Measurements from ENCODE around the gene ZNF710. TPM values are rescaled to one million over a fixed set of nuclear protein-coding genes. Genes with fewer than 3 reads are reported as not detected.

ZNF710 gene
- total RNA-seq, 1 donor from 2014 or later = 129 TPM

DNA sequence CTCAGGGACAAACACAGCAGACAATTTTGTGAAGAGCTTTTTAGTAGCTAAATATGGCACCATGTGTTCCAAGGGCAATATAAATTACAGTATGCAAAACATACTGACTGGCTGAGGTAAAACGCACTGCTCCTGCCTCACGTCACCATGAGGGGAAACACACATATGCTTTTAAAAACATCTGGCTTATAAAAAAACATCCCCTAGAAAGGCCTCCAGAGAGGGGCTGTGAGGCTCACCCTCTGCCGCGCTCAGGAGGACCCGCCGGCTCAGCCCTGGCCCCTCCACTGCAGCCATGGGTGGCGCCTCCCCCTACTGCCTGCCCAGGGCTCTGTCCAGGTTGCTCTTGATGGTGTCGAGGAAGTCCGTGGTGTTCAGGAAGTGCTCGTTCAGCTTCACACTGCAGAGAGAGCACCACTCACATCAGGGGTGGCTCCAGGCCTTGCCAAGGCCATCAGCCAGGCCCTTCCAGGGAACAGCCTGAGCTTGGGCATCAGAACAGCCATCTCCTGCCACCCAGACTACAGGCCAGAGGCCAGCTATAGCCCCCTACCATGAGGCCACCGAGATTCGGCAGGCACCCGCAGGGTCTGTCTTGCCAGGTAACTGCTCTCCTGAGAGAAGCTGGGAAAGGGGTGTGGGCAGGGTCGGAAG lies 83.0 kb downstream of the ZNF710 start:
- no peak overlapping the region for H3K4me3 Mint-ChIP-seq (ENCODE audit: unreplicated experiment)
- TF ChIP-seq, protein P1, sequence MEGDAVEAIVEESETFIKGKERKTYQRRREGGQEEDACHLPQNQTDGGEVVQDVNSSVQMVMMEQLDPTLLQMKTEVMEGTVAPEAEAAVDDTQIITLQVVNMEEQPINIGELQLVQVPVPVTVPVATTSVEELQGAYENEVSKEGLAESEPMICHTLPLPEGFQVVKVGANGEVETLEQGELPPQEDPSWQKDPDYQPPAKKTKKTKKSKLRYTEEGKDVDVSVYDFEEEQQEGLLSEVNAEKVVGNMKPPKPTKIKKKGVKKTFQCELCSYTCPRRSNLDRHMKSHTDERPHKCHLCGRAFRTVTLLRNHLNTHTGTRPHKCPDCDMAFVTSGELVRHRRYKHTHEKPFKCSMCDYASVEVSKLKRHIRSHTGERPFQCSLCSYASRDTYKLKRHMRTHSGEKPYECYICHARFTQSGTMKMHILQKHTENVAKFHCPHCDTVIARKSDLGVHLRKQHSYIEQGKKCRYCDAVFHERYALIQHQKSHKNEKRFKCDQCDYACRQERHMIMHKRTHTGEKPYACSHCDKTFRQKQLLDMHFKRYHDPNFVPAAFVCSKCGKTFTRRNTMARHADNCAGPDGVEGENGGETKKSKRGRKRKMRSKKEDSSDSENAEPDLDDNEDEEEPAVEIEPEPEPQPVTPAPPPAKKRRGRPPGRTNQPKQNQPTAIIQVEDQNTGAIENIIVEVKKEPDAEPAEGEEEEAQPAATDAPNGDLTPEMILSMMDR (IDR thresholded peaks at IDR 0.05; ENCODE audit: unreplicated experiment) = no peak
- H3K9me3 Mint-ChIP-seq (ENCODE audit: unreplicated experiment) = no peaks in the 10 kb centered on the region
- H3K27me3 Mint-ChIP-seq (ENCODE audit: unreplicated experiment) = peaks cover 8% of the 10 kb centered on the region
- peaks cover 25% of the 10 kb centered on the region for H3K4me1 Mint-ChIP-seq (ENCODE audit: unreplicated experiment)
- peaks cover 34% of the 10 kb centered on the region for H3K36me3 Mint-ChIP-seq (ENCODE audit: low read depth, unreplicated experiment)
- H3K27ac Mint-ChIP-seq (ENCODE audit: unreplicated experiment) = no peak overlapping the region
- no peak for DNase-seq (ENCODE audit: low spot score)

DNA sequence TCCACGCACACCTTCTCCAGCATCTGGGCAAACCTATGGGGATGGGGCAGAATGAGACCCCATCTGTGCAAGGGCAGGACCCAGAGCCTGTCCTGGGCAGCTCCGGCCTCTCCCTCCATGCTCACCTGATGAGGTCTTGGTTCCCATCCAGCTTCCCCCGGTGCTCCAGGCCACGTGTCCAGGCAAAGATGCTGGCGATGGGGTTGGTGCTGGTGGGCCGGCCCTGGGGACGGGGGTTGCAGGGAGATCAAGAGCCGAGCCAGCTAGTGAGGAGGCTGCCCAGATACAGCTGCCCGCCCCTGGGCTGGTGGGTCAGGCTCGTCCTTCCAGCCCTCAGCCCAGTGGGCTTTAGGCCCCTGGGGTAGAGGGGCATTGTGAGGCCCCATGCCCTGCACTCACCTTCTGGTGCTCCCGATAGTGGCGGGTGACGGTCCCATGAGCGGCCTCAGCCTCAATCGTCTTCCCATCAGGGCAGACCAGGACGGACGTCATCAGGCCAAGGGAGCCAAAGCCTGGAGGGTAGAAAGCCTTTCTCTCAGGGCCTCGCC lies 83.8 kb downstream of the ZNF710 start:
- no peak overlapping the region for H3K27ac Mint-ChIP-seq (ENCODE audit: unreplicated experiment)

DNA sequence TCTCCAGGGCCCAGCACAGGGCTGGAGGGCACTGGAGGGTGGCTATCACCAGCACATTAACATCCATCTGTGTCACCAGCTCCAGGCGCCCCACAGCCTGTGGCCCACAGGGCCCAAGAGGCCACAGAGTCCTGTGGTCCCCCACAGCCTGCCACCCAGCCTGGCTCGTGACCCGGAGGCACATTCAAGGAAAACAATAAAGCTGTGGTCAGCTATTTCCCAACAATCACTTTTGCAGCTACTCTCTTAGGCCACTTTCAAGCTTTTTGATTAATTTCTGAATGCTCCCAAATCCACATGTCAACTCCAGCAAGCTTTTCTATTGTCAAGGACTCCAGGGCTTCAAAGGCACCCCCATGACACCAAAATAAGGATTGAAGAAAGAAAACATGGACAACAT lies 84.4 kb downstream of the ZNF710 start:
- Mint-ChIP-seq H3K9me3 (ENCODE audit: unreplicated experiment) (no peaks in the 10 kb centered on the region), H3K27me3 (ENCODE audit: unreplicated experiment) (peaks cover 10% of the 10 kb centered on the region), H3K4me1 (ENCODE audit: unreplicated experiment) (peaks cover 25% of the 10 kb centered on the region), H3K27ac (ENCODE audit: unreplicated experiment) (no peak overlapping the region), H3K36me3 (ENCODE audit: low read depth, unreplicated experiment) (peaks cover 42% of the 10 kb centered on the region), H3K4me3 (ENCODE audit: unreplicated experiment) (no peak overlapping the region)
- no peak for DNase-seq (ENCODE audit: low spot score)
- TF ChIP-seq, protein P1 (IDR thresholded peaks at IDR 0.05; ENCODE audit: unreplicated experiment) = no peak

More for the DNA sequence above, 83.8 kb downstream of the ZNF710 start:
- TF ChIP-seq, protein P1 (IDR thresholded peaks at IDR 0.05; ENCODE audit: unreplicated experiment) = no peak
- Mint-ChIP-seq H3K9me3 (ENCODE audit: unreplicated experiment) (no peaks in the 10 kb centered on the region), H3K4me1 (ENCODE audit: unreplicated experiment) (peaks cover 25% of the 10 kb centered on the region), H3K36me3 (ENCODE audit: low read depth, unreplicated experiment) (peaks cover 40% of the 10 kb centered on the region), H3K27me3 (ENCODE audit: unreplicated experiment) (peaks cover 9% of the 10 kb centered on the region), H3K4me3 (ENCODE audit: unreplicated experiment) (no peak overlapping the region)
- no peak for DNase-seq (ENCODE audit: low spot score)

DNA sequence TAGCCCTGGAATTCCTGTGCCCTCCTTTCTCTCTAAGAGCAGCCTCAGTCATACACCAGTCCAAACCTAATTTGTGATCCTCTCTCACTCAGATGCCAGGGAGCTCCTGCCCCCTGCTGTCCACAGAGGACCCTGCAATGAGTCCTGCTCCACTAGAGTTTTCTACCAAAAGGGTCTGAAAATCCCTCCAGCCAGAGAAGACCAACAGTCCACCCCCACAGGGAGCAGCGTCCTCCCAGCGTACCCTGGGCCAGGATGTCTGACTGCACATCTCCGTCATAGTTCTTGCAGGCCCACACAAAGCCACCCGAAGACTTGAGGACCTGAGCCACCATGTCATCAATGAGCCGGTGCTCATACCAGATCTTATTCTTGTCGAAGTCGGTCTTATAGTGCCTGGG lies 85.7 kb downstream of the ZNF710 start:
- peaks cover 44% of the 10 kb centered on the region for H3K36me3 Mint-ChIP-seq (ENCODE audit: low read depth, unreplicated experiment)
- H3K27me3 Mint-ChIP-seq (ENCODE audit: unreplicated experiment) = peaks cover 11% of the 10 kb centered on the region
- H3K4me3 Mint-ChIP-seq (ENCODE audit: unreplicated experiment) = no peak overlapping the region
- H3K9me3 Mint-ChIP-seq (ENCODE audit: unreplicated experiment) = no peaks in the 10 kb centered on the region
- H3K27ac Mint-ChIP-seq (ENCODE audit: unreplicated experiment) = peak overlapping the region; percentile 26
- TF ChIP-seq, protein P1 (IDR thresholded peaks at IDR 0.05; ENCODE audit: unreplicated experiment) = peak; percentile 69
- H3K4me1 Mint-ChIP-seq (ENCODE audit: unreplicated experiment) = peaks cover 17% of the 10 kb centered on the region
- peak; percentile 66 for DNase-seq (ENCODE audit: low spot score)

DNA sequence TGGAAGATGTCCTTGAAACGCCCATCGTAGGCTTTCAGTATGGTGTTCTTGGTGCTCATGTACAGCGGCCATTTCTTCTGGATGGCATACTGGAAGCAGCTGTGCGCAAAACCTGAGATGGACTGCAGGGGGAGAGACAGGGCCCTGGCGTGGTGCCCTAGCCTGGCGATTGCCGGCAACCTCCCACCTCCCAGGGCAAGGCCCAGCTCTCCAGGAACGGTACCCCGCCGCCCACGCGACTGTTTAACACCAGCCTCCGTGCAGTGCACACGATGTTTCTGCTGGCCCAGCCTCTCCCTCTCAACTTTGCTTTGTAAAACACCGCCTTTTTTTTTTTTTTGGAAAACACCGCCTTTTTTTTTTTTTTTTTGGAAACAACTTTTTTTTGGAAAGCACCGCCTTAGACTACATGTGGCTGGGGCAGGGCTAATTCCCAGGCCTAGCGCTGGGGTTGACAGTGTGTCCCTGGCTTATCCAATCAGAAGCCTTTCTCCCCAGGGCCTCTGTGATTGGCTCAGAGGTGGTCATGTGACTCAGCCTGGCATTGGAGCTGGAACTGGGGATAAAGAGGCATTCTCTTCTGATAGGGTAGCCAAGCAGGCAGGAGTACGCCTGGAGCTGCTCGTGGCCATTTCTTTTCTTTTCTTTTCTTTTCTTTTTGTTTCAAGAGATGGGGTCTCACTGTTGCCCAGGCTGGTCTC lies 86.5 kb downstream of the ZNF710 start:
- H3K36me3 Mint-ChIP-seq (ENCODE audit: low read depth, unreplicated experiment) = peaks cover 48% of the 10 kb centered on the region
- H3K27me3 Mint-ChIP-seq (ENCODE audit: unreplicated experiment) = peaks cover 11% of the 10 kb centered on the region
- H3K4me1 Mint-ChIP-seq (ENCODE audit: unreplicated experiment) = peaks cover 19% of the 10 kb centered on the region
- TF ChIP-seq, protein P1 (IDR thresholded peaks at IDR 0.05; ENCODE audit: unreplicated experiment) = no peak
- no peaks in the 10 kb centered on the region for H3K9me3 Mint-ChIP-seq (ENCODE audit: unreplicated experiment)
- no peak overlapping the region for H3K4me3 Mint-ChIP-seq (ENCODE audit: unreplicated experiment)
- H3K27ac Mint-ChIP-seq (ENCODE audit: unreplicated experiment) = no peak overlapping the region
- peak; percentile 56 for DNase-seq (ENCODE audit: low spot score)
